GM18526 (cell line): ENCODE results near the gene ORC5.
A peak's percentile ranks its signal among the peaks of the same experiment; 100 is the strongest.

ENCODE experiments used
- POLR2A ChIP-seq: IDR thresholded peaks from 3 replicates; pipeline ENCODE4 v1.6.1; 2011; ENCODE audit not compliant: insufficient read length; ENCODE audit errors: extremely low read depth

Gene ORC5

DNA sequence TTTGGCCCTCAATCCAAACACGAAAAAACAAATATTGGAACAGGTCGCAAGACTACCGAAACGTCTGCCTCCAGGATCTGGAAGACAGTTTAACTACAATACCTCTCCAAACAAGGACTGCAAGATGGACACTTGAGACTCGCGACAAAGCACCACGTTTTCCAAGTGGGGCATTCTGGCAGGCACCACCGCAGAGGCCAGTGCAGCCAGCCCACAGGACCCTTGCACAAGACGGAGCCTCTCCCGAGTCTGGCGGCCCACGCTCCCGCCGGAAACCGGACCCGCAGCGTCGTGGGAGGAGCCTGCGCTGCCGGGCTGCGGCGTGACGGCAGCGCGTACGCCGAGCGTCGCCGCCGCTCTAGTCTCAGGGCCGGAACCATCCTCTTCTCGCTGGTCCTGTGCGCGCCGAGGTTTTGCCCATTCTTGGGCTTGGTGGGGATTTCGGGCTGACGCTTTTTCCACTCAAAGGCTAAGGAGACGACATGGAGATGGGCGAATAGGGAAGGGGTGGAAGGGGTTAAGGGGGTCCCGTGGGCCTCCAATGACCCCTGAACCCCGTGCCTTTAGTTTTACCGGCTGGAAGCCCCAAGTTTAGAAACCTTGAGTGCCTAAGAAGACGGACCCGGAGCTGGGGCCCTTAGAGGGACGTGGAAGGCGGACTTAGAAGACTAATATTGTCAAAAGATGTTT lies at the start of gene ORC5:
Gene ORC5, minus strand, starts transcription at position 283 of the 690 bp plus-strand sequence. Its CDS starts 109 bp downstream, at position 174.
- peak; percentile 98 for TF ChIP-seq POLR2A

DNA sequence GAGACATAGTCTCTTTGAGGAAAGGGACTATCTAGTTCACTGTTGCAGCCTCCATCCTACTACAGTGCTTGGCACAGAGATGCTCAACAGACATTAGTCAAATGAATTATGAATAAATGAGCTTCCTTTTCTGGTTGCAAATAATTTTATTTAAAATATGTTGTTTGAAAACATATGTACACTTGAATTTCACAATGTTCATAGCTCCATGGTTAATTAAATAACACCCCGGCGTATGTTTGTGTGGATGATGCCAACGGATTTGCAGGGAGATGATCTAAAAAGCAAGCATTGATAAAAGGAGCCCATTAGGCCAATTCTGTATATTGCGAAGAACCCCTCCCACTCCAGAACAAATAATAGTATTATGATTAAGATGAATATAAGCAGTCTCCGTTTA lies 47.8 kb upstream of the ORC5 start:
- TF ChIP-seq POLR2A: no peak

DNA sequence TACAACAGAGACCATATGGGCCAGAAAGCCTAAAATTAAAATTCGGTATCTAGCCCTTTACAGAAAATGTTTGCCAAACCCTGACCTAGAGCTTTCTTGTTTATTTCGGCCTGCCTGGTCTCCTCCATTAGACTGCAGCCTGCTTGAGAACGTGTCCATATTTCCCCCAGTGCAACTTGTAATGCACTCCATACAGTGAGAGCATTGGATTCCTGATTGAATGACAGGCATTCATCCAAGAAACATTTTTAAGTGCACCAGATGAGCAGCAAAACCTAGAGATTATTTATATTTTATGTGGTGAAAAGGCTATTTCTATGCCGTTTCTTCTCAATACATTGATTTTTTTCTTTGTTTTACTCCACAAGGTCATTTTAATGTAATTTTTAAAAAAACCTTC lies 47.4 kb upstream of the ORC5 start:
- no peak for TF ChIP-seq POLR2A

DNA sequence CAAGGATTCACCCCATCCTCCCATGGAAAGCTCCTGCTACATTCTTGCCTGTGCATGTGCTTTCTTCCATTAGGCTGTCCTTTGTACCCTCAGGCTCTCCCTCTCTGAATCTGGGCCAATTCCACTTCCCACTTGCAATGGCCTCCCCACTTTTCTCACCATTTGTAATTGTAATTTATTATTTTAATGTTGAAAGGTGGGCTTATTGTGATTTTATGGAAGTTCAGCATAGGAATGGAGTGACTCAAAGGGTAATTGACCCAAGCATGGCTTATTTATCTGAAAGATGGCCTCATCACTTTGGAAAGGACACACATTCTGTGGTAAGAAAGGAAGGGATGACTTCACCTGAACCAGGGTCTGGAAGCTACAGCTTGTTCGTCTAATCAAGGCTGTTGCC lies 46.9 kb upstream of the ORC5 start:
- no peak for TF ChIP-seq POLR2A

DNA sequence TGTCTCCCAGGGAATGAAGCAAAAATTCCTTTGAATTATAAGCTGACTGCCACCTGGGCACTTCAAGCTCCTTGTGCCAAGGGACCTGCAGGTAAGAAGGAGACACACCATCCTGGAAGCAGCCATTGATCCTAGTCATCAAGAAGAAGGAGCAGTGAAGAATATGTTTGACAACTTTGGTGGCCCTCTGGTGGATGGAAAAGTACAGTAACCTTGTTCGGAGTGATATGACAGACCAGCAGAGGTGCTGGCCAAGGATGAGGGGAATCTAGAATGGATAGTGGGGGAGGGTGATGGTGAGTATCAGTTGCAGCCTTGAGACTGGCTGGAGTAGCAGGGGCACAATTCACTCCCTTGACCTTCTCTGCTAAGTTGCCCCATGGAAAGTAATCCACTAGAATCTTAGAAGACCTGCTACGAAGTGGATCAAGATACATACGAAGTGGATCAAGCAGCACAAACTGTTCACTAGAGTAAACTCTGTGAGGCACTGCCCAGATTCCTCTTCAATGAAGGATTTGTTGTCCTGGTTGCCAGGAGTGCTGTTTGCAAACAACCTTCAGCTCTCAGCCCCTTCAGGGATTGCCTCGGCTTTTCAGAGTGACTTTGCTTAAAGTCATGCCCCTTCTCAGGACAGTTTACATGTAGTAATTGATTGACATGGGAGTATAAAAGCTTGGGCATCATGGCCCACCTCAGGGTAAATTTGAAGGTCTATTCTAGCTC lies 44.8 kb upstream of the ORC5 start:
- TF ChIP-seq POLR2A: no peak

DNA sequence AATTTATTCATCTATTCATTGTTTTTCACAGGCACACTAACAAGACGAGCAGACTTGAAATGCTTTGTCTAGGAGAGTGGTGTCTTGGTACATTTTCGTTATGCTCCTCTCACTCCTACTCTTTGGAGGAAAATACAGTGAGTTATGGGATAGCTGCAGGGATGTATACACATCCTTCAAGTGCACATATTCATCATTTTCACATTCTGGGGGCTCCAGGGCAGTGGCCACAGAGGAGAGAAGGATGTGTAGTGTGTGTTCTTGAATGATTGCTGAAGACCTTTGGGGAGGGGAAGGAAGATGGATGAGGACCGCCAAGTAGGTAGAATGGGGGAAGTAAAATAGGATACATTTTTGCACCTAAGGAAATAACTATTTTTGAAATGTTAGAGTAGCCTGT lies 34.8 kb upstream of the ORC5 start:
- no peak for TF ChIP-seq POLR2A

DNA sequence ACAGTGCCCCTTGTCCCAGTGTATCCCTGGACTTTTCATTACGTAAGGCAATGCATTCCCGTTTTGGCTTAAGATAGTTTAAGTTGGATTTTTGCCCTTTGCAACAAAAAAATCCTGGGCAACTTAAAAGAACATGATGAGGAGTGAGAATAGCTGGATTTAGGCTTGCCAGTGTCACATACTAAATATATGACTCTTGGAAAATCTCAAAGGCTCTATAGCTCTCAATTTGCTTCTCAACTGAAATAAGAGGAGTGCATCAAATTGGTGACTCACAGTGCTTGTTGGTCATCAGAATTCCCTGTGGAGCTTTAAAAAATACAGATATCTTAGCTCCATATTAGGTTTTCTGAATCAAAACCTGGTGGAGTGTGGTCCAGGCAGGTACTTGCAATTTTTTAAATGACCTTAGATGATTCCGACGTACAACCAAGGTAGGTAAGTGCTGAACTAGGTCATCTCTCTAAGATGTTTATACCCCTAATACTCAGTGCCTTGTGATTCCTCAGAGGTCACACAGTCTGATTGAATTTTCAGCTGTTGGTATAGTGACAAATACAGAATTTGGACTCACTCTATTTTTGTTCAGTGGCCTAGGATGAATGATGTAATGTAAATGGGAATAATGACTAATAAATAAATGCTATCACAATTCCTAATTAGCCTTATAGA lies 33.9 kb upstream of the ORC5 start:
- TF ChIP-seq POLR2A: no peak

DNA sequence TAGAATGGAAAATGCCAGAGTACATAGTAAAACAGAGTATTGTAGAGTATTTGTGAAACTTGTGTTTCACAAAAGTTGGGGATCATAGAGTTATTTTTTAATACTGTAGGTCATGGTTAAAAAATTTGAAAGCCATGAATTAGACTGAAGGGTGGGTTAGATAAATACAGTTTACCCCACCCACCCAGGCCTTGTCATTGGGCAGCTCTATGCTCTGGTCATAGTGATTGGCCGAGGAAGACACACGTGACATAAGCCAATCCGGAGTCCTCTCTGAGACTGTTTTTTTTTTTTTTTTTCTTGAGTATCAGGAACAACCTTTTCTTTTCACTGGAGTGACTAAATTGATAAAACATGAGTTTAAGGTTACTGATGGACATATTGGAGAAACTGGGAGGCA lies 33.3 kb upstream of the ORC5 start:
- no peak for TF ChIP-seq POLR2A

DNA sequence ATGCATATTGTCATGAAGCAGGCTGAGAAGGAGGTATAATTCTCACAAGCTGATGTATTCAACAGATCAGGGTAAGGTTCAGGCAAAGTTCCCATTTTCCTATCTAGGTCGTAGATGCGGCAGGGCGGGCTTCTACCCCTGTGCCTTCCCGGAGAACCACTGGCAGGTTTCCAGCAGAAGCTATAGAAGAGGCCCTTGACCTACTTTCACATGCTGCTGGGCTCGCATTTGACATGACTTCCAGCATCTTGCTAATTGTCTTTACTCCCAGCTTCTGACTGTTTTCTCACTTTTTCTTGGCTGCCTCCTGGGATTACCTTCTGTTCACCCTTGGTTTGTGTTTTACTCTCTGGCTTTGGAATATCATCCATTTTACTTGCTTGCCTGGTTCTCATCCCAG lies 32.6 kb upstream of the ORC5 start:
- TF ChIP-seq POLR2A: no peak

DNA sequence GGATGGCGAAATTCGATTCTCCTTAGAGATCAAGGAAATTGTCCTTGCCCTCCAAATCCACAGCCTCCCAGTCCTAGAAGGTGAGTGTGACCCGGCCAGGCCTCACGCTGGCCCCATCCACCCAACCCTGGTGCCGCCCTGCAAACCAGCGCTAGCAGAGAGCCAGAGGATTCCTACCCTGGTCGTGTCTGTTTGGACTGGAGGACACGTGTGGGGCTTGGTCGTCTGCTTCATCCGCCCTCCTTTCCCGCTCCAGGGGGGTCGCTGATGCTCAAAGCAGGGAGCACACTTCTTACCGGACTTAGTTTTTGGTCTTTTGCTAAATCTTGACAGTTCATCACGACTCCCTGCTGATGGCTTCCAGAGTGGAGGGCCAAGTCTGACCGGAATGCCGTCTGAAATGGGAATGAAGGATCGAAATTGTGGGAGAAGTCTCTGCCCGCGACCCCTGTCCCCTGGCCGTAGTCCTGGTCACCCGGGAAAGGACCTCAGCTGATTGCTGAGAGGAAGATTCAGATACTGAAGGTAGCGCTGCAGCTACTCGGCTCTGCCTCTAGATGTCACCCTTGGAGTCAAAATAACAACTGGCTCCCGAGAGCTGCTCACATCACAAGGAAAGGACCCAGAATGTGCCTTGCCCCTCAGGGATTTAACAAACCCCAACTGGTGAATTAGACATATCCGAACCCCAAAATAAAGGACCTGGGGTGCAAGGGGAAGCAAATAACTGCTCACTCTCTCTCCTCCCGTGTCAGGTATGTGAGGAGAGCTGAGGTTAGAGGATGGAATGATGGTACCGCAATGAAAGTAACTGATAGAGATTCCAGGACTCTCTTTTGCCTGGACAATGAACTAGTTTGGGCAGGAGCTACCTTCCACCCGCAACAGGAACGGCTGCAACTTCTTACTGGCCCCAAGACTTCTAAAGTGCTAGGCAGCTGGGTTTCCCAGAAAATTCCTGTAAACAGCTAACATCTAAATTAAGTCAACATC lies 23.5 kb upstream of the ORC5 start:
- TF ChIP-seq POLR2A: no peak

DNA sequence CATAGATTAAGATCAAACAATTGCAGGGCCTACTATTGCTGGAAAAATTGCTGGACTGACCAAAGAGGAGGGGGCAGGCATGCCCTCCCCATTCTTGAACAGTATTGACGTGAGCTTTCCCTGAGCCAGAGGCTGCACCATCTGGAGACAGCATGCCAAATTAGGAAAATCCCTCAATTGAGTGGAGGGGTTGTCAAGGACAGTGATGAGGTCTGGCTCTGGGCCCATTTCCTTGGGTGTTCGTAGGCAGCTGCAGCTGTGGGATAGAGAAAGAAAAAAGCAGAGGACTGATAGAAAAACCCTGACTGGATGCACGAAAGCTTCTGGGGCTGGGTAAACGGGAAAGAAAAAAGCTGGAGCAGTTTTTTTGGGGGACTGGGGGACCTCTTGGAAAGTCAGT lies 22.8 kb upstream of the ORC5 start:
- TF ChIP-seq POLR2A: no peak

DNA sequence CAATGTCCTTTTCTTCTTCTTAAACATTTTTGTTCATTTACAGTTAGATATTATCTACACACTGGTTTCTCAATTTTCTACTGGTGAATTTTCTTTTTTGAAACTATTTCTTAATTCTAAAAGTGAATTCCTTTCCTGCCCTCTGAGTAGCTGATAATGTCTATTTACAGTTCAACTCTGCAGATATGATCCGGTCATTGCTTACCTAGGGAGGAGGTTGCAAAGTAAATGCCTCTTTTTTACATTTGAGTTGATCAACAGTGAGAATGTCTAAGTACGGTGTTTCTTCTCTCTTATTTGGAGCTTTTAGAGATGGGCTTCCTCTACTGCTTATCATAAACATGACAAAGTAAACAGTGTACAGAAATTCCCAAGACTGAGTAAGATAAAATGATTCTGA lies 20.6 kb upstream of the ORC5 start:
- TF ChIP-seq POLR2A: no peak

DNA sequence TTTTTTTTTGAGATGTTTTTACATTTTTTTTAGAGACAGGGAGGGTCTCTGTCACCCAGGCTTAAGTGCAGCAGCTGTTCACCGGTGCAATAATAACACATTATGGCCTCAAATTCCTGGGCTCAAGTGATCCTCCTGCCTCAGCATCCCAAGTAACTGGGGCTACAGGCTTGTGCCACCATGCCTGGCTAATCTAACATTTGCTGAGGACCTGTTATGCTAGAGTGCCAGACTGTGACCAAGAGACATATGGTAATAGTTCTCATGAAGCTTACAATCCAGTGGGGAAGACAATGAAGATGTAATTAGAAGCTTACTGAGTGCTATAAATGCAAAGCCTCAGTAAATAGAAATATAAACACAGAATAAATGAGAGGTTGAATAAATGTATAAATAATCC lies 17.6 kb upstream of the ORC5 start:
- TF ChIP-seq POLR2A: no peak

DNA sequence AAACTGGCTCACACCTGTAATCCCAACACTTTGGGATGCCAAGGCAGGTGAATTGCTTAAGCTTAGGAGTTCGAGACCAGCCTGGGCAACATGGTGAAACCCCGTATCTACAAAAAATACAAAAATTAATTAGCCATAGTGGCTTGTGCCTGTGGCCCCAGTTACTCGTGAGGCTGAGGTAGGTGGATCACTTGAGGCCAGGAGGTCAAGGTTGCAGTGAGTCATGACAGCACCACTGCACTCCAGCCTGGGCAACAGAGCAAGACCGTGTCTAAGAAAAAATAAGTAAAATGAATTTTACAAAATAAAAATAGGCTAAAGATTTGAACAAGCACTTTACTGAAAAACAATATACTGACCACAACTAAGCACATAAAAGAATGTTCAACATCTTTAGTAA lies 9.8 kb upstream of the ORC5 start:
- TF ChIP-seq POLR2A: no peak

DNA sequence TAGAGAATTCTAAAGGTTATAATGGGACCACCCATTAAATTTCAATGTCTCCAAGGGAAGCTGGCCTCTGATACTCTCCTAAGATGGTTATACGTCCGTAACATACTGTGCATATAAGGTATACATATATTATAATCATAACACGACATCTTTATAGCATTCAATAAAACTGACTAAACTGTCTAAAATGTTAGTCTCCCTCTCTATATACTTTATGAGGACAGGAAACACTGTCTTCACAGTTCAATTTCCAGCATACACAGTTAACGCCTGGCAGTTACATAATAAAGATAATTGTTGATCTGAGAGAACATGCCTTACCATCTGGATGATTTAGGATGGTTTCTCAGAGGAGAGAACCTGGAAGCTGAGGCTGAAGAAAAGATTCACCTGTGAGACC lies 1.2 kb upstream of the ORC5 start:
- TF ChIP-seq POLR2A: no peak
